Activated T-helper 17 cell treated with anti-CD3 and anti-CD28 coated beads, Interleukin-2, amount 50 U/mL, for 72 hours (primary cell): ENCODE data around the gene SEL1L2. TPM values are rescaled to one million over a fixed set of nuclear protein-coding genes. Genes with fewer than 3 reads are reported as not detected.

Experiments used
- ATAC-seq: fragments of 150-1000 bp; cut with Tn5 transposase; replicated peaks from 2 replicates; pipeline ENCODE4 v1.10.0; 2021; ENCODE audit warnings: mild to moderate bottlenecking, moderate library complexity
- H3K27ac Mint-ChIP-seq: one replicate; pipeline ENCODE4 v1.8.0; 2022; ENCODE audit warnings: mixed read lengths
- H3K27me3 Mint-ChIP-seq: one replicate; pipeline ENCODE4 v1.8.0; 2022; ENCODE audit warnings: mixed read lengths
- H3K36me3 Mint-ChIP-seq: one replicate; pipeline ENCODE4 v1.8.0; 2022; ENCODE audit warnings: low read depth, mild to moderate bottlenecking, mixed read lengths
- H3K4me1 Mint-ChIP-seq: one replicate; pipeline ENCODE4 v1.8.0; 2022; ENCODE audit warnings: mixed read lengths
- H3K4me3 Mint-ChIP-seq: one replicate; pipeline ENCODE4 v1.8.0; 2022; ENCODE audit warnings: mild to moderate bottlenecking, mixed read lengths
- H3K9me3 Mint-ChIP-seq: one replicate; pipeline ENCODE4 v1.8.0; 2022; ENCODE audit warnings: mixed read lengths
- total RNA-seq, 2 donors: library from RNA; stranded (reverse); gene quantifications; one replicate each; pipeline ENCODE4 v1.2.3, GENCODE V29; 2022

Gene SEL1L2
- total RNA-seq, 2 donors from 2014 or later, result not detected

- ATAC-seq, result no peak
- Mint-ChIP-seq H3K4me3 (no peak overlapping the region), H3K27ac (no peak overlapping the region), H3K36me3 (no peaks in the 10 kb centered on the region), H3K4me1 (no peaks in the 10 kb centered on the region), H3K27me3 (peaks cover 4% of the 10 kb centered on the region), H3K9me3 (no peaks in the 10 kb centered on the region)
Measured at GRCh38 chr20:13909067-13909466, 81.3 kb downstream of the SEL1L2 start.

DNA sequence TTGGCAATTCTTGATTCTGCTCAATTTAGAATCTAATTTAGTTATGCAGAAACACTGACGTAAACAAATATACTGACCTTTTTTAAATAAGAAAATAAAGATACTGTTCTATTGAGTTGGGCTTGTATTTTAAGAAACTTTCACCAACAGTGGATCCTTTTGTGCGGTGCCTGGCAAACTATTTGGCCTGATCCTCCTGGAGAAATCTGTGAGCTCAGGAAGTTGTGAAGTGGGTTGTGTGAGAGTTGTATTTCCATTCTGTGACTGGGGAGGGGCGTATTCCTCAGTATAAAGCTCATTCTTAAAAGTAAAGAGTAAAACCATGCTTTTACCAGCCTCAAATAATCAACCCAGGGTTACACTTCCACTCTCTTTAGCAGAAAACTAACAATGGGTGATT is 85.6 kb downstream of the SEL1L2 start:
- no peaks in the 10 kb centered on the region for H3K4me1 Mint-ChIP-seq
- H3K36me3 Mint-ChIP-seq, result no peaks in the 10 kb centered on the region
- H3K9me3 Mint-ChIP-seq, result no peaks in the 10 kb centered on the region
- ATAC-seq, result no peak
- no peak overlapping the region for H3K27ac Mint-ChIP-seq
- H3K4me3 Mint-ChIP-seq, result no peak overlapping the region
- H3K27me3 Mint-ChIP-seq, result no peaks in the 10 kb centered on the region

DNA sequence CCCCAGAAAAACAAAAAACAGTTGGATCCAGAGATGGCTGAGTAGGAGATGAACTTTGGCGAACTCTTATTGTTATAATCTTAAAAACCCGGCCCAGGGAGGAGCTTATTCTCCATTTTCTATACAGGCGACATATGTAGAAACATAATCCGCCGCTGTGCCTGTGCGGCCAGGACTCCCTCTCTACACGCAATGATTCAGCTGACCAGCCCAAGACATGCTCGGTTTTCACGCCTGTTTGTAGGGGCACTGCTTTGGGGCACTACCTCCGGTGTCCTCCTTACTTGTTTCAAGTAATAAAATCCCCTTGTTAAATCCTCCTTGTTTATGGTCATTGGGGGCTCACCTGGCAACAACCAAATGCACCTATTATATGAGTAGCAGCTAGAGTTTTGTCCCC is 89.9 kb downstream of the SEL1L2 start:
- no peaks in the 10 kb centered on the region for H3K4me1 Mint-ChIP-seq
- no peaks in the 10 kb centered on the region for H3K36me3 Mint-ChIP-seq
- H3K4me3 Mint-ChIP-seq, result no peak overlapping the region
- ATAC-seq, result no peak
- no peak overlapping the region for H3K27ac Mint-ChIP-seq
- no peaks in the 10 kb centered on the region for H3K27me3 Mint-ChIP-seq
- no peaks in the 10 kb centered on the region for H3K9me3 Mint-ChIP-seq

DNA sequence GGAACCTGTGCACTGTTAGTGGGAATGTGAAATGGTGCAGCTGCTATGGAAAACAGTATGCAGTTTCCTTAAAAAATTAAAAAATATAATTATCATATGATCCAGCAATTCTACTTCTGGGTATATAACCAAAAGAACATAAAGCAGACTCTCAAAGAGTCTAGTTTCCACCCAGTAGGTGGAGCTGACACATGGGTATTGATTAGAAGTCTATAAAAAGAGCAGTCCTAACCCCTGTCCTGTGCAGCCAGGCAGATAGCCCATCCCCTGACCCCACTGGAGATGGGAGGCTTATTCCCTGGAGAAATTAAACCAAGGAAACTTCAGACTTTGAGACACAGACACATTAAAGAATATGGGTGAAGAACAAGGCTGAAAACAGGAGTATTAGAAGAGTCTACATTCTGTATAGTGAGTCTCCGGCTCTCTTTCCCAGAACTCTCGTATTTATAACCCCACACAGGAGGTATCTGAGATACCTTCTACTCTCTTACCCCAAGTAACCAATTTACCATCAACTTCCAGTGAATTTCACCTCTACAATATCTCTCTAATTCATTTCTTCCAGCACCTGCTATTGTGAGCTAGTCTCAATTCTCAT is 92.3 kb downstream of the SEL1L2 start:
- H3K4me1 Mint-ChIP-seq, result no peaks in the 10 kb centered on the region
- H3K9me3 Mint-ChIP-seq, result peaks cover 8% of the 10 kb centered on the region
- H3K36me3 Mint-ChIP-seq, result no peaks in the 10 kb centered on the region
- no peak overlapping the region for H3K4me3 Mint-ChIP-seq
- H3K27ac Mint-ChIP-seq, result no peak overlapping the region
- no peaks in the 10 kb centered on the region for H3K27me3 Mint-ChIP-seq
- no peak for ATAC-seq

DNA sequence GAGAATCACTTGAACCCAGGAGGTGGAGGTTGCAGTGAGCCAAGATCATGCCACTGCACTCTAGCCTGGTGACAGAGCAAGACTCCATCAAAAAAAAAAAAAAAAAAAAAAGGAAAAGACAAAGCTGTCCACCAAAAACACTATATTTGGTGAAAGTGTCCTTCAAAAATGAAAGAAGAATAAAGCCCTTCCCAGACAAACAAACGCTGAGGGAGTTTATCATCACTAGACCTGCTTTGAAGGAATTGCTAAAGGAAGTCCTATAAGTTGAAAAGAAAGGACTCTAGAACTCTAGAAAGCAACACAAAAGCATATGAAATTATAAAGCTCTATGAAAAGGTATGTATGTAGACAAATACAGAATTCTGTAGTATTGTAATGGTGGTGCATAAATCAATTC is 98.8 kb downstream of the SEL1L2 start:
- Mint-ChIP-seq H3K36me3 (no peaks in the 10 kb centered on the region), H3K4me1 (no peaks in the 10 kb centered on the region), H3K27ac (no peak overlapping the region)

DNA sequence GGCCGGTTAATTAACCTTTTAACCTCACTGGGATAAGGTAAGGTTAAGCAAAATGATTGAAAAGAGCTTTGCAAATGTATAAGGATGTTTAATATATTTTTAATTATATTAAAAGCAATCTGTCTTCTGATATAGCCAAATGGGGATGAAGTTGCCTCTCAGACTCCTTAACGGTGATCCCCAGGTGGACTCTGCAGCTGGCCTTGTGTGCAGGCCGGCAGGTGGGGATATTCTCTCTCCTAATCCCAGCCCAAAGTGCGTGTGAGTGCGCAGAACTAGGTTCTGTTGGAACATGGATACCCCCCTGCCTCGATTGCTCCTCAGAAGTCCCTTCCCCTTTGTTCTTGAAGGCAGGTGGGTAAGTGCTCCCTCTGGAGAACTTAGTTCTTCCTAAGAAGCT is 105.6 kb downstream of the SEL1L2 start:
- Mint-ChIP-seq H3K9me3 (no peaks in the 10 kb centered on the region), H3K27me3 (peaks cover 5% of the 10 kb centered on the region), H3K36me3 (no peaks in the 10 kb centered on the region), H3K27ac (no peak overlapping the region), H3K4me3 (no peak overlapping the region), H3K4me1 (no peaks in the 10 kb centered on the region)
- no peak for ATAC-seq

More for the DNA sequence above, 98.8 kb downstream of the SEL1L2 start:
- no peak for ATAC-seq
- Mint-ChIP-seq H3K27me3 (no peaks in the 10 kb centered on the region), H3K4me3 (no peak overlapping the region), H3K9me3 (peaks cover 19% of the 10 kb centered on the region)

DNA sequence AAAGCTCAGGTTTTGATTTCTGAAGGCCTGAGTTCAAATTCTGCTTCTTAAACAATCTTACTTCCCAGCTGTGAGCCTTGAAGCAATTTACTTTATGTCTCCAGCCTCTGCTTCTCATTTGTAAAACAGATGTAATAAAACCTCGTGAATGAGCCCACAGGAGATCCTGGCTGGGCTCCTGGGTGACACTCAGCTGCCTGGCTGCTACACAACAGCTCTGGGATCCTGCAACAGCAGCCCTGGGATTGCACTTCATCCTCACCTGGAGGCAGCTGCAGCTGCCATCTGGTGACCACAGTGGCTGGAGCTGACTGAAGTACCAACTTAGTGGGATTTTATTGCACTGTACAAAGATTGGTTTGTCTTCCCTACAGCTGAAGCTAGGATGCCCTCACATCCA is 107.0 kb downstream of the SEL1L2 start:
- Mint-ChIP-seq H3K4me1 (no peaks in the 10 kb centered on the region), H3K36me3 (no peaks in the 10 kb centered on the region), H3K9me3 (no peaks in the 10 kb centered on the region), H3K27ac (no peak overlapping the region), H3K27me3 (peaks cover 5% of the 10 kb centered on the region), H3K4me3 (no peak overlapping the region)
- ATAC-seq, result no peak

GRCh38 chr20:13878566-13878965 is 111.8 kb downstream of the SEL1L2 start:
- no peak for ATAC-seq
- H3K9me3 Mint-ChIP-seq, result no peaks in the 10 kb centered on the region
- H3K36me3 Mint-ChIP-seq, result no peaks in the 10 kb centered on the region
- no peak overlapping the region for H3K4me3 Mint-ChIP-seq
- no peak overlapping the region for H3K27ac Mint-ChIP-seq
- no peaks in the 10 kb centered on the region for H3K4me1 Mint-ChIP-seq
- H3K27me3 Mint-ChIP-seq, result no peaks in the 10 kb centered on the region

DNA sequence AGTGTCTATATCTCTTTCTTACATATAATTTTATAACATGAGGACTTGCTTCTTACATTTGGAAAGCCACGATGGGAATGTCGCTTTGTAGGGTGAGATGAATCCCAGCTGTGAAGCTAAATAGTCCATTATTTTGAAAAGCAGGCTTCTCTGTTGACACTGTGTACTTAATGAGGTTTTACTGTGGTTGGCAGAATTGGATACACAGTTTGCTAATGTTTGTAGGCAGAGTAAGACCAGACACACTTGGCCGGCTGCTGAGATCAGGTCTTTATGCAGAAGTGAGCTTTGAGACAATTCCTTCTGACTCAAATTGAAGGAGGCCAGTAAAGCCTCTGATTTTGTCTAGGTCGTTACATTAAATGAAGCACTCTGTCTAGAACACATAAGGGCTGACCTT is 112.6 kb downstream of the SEL1L2 start:
- Mint-ChIP-seq H3K27me3 (no peaks in the 10 kb centered on the region), H3K9me3 (no peaks in the 10 kb centered on the region), H3K27ac (no peak overlapping the region), H3K4me1 (no peaks in the 10 kb centered on the region), H3K4me3 (no peak overlapping the region), H3K36me3 (no peaks in the 10 kb centered on the region)
- ATAC-seq, result no peak

DNA sequence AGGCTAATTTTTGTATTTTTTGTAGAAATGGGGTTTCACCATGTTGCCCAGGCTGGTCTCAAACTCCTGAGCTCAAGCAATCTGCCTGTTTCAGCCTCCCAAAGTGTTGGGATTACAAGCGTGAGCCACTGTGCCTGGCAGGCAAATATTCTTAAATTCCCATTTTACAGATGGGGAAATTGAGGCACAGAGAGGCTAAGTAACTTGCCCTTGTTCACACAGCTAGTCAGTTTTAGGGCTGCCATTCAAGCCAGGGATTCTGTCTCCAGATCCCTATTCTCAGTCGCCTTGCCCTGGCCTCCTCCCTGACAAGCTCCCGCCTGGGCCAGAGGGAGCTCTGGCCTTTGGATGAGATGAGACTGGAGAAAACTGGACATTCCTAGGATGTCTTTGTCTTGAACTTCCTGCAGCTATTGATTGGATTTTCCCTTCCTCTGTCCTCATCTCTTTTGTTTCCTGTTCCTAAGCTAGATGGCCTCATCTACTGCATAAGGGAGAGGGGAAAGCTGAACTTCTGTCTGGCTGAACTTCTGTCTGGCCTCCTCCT is 115.1 kb downstream of the SEL1L2 start:
- Mint-ChIP-seq H3K36me3 (no peaks in the 10 kb centered on the region), H3K4me3 (no peak overlapping the region), H3K27ac (no peak overlapping the region), H3K27me3 (peaks cover 5% of the 10 kb centered on the region), H3K9me3 (no peaks in the 10 kb centered on the region), H3K4me1 (no peaks in the 10 kb centered on the region)
- ATAC-seq, result no peak

GRCh38 chr20:13874394-13875157 is 115.8 kb downstream of the SEL1L2 start:
- Mint-ChIP-seq H3K4me1 (no peaks in the 10 kb centered on the region), H3K27ac (no peak overlapping the region), H3K27me3 (peaks cover 5% of the 10 kb centered on the region), H3K9me3 (no peaks in the 10 kb centered on the region), H3K4me3 (no peak overlapping the region), H3K36me3 (no peaks in the 10 kb centered on the region)
- ATAC-seq, result no peak

DNA sequence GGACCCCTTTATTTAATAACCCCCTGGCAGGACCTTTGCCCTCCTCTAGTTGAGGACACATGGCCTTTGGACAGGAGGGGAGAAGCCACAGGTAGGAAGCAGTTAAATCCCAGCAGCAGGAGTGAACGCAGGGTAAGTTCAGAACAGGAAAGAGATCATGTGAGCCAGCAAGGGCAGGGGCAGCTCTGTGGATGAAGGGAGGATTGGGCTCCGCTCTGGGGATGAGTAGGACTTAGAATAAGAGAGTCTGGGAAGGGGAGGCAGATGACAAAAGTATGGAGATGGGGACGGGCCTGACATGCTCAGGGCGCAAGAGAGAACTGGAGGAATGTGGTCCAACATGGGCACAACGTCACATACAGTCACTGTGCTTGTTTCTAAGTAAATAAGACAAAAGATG is 116.6 kb downstream of the SEL1L2 start:
- H3K27ac Mint-ChIP-seq, result no peak overlapping the region
- no peaks in the 10 kb centered on the region for H3K4me1 Mint-ChIP-seq
- peaks cover 5% of the 10 kb centered on the region for H3K27me3 Mint-ChIP-seq
- no peak overlapping the region for H3K4me3 Mint-ChIP-seq
- no peaks in the 10 kb centered on the region for H3K36me3 Mint-ChIP-seq
- ATAC-seq, result no peak
- no peaks in the 10 kb centered on the region for H3K9me3 Mint-ChIP-seq

DNA sequence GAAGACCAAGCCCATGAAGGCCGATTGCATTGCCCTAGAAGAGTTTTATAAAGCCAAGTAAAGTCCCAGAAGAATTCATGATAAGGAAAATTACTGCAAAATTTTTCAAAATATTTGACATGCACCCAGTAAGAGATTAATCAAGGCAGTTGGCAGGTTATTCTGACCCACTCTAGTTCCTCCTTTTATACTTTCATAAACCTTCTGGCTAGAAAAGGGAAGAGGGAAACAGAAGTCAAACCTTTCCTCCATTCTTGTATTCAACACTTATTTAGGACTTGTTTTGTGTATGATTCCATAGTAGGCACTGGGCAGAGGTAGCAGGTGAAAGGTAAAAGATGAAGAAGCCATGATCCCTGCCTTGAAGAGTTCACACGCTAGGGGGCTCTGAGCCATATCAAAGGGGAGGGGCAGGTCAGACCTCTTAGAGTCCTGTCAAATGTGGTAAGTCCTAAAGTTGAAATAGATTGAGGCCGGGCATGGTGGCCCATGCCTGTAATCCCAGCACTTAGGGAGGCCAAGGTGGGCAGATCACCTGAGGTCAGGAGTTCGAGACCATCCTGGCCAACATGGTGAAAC is 120.2 kb downstream of the SEL1L2 start:
- Mint-ChIP-seq H3K9me3 (no peaks in the 10 kb centered on the region), H3K4me1 (no peaks in the 10 kb centered on the region), H3K36me3 (no peaks in the 10 kb centered on the region), H3K4me3 (no peak overlapping the region), H3K27me3 (peaks cover 5% of the 10 kb centered on the region), H3K27ac (no peak overlapping the region)
- no peak for ATAC-seq

DNA sequence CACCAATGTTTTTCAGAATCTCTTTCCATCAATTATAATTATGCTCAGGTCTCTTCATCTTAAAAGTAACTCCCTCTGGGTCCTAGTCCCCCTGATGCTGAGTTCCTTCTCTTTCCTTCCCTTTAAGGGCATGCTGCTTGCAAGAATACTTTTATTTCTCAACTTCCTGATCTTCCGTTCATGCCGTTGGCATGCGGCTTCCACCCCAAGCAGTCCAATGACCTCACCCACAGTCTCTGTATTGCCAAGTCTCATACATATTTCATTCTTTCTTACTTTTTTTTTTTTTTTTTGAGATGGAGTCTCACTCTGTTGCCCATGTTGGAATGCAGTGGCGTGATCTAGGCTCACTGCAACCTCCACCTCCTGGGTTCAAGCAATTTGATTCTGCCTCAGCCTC is 122.1 kb downstream of the SEL1L2 start:
- no peaks in the 10 kb centered on the region for H3K4me1 Mint-ChIP-seq
- no peaks in the 10 kb centered on the region for H3K9me3 Mint-ChIP-seq
- no peak for ATAC-seq
- H3K4me3 Mint-ChIP-seq, result no peak overlapping the region
- no peak overlapping the region for H3K27ac Mint-ChIP-seq
- H3K36me3 Mint-ChIP-seq, result no peaks in the 10 kb centered on the region
- H3K27me3 Mint-ChIP-seq, result peaks cover 5% of the 10 kb centered on the region

- no peaks in the 10 kb centered on the region for H3K4me1 Mint-ChIP-seq
- H3K36me3 Mint-ChIP-seq, result no peaks in the 10 kb centered on the region
- ATAC-seq, result no peak
- peaks cover 5% of the 10 kb centered on the region for H3K9me3 Mint-ChIP-seq
- H3K27me3 Mint-ChIP-seq, result peaks cover 6% of the 10 kb centered on the region
- H3K27ac Mint-ChIP-seq, result no peak overlapping the region
- no peak overlapping the region for H3K4me3 Mint-ChIP-seq
Measured at GRCh38 chr20:13865791-13866351, 124.5 kb downstream of the SEL1L2 start.
